UCSD-AML1 (cell line): ENCODE results near the gene CLK1.
"Not testable (repeated sequence)": the region's sequence is repeated elsewhere in the genome, so short reads cannot be mapped to it uniquely, and the experiment has no call there.

Experiments used
- DNase-seq: peaks from one replicate; lab custom pipeline; 2025; ENCODE audit not compliant: unreplicated experiment; lab: John Stamatoyannopoulos, UW

The CLK1 gene

DNA sequence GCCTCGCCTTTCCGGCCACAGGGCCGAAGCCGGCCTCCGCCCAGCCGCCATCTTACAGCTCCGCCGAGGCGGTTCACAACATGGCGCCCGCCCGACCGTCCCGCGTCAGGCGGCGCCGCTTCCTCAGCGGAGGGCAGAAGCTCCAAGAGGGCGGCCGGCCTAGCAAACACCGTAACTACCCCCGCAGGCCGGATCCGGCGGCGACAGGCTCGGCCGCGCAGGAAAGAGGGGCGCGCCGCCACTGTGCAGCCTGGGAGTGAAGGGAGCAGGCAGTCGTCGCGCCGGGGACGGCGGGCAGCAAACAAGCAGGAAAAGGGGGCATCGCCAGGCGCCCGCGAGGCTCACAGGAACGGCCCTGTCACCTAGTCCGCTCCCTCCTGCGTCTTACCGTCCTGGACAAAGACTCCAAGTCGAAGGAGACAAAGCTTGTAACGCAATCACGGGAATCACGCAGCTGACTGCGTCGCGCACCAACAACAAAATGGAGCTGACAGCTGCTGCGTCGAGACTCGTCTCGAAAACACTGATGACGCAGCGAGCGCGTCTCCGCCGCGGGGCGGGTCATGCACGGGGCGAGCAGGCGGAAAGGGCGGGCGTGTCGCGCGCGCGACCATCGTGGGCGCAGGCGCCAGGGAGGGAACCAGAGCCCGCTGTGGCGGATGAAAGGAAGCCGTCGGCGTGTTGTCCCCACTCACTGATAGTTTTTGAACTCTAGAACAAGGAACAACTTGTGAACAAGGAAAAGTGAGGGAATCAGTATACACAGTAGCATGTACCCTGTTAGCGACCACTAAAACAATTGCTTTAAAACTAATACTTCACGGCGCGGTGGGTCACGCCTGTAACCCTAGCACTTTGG is at the start of gene CLK1:
Gene CLK1, minus strand, starts transcription at position 483 of the 859 bp plus-strand sequence. CDS start 2,796 bp downstream, outside the sequence.
- peak; percentile 94 for DNase-seq

GRCh38 chr2:200913654-200914053 is 49.2 kb upstream of the CLK1 start:
- DNase-seq: no peak

- no peak for DNase-seq
These were observed 45.5 kb upstream of the CLK1 start for GRCh38 chr2:200909958-200910357.

DNA sequence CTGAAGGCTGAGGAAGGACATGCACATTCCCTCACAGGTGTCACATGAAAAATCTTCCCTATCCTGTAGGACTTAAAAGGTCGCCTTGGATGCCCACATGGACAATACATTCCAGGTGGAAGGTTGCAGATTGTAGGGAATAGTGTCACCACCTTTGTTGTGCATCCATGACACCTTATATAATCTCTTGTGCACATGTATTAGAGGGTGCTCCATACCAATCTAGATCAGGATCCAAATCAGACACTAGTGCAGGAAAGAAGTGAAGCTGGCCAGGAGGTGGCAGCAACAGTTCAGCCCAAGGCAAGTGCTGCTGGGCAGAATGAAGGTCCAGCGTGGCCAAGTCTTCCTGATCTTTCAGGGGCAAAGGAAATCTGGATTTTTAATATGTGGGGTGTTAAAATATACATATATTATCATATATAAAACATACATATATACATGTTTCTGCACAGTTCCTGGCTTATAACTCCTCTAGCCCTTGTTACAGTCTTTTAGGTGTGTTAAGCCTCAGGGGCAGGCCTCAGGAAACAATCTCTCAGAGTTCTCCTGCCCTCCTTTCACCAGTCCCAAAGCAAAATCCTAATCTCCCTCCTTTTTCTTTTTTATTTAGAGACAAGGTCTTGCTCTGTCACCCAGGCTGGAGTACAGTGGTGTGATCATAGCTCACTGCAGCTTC is 41.3 kb upstream of the CLK1 start:
- peak; percentile 64 for DNase-seq

GRCh38 chr2:200901459-200902072 is 37.1 kb upstream of the CLK1 start:
- peak; percentile 47 for DNase-seq

- no peak for DNase-seq
These were observed 35.0 kb upstream of the CLK1 start for GRCh38 chr2:200899482-200899881.

DNA sequence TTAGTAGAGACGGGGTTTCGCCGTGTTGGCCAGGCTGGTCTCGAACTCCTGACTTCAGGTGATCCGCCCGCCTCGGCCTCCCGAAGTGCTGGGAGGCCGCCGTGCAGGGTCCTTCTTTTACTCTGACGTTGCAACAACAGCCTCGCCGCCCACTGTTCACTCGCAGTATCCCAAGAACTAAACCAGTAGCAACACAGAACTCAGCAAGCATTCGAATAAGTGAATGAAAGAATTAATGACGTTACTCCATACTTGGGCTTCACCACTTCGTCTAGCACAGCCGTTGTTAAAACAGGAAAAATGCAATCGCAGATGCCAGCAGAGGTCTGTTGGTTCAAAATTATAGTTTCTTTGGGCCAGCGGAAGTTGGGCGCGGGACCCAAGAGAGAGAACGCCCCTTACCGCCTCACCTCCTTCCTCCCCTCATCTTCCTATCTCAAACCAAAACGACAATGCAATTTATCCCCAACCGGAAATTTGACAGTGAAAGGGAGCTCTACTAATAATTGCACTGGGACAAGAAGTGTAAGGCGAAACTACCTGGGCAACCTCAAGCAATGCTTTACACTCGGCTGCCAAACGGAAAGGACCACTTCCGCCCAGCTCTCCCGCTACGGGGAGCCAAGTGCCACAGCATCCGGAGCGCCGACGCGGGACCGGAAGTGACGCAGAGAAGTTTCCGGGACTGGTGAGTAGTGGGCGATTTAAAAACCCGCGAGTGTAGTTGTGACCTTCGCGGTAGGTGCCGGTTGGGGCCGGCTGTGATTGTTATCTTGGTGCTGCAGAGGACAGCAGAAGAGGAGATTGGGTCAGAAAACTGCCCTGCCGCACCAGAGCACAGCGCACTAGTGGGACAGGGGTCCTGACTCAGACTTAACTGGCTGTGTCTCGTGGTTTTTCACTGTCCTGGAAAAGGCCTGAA is 24.5 kb upstream of the CLK1 start, which contains the start of the genes NIF3L1 and PPIL3:
Gene NIF3L1, plus strand, starts transcription at position 668 of the 922 bp plus-strand sequence. CDS start 2,573 bp downstream, outside the sequence.
Gene PPIL3, minus strand, starts transcription at position 374 of the 922 bp plus-strand sequence. CDS start 1,462 bp downstream, outside the sequence.
- peak; percentile 97 for DNase-seq

DNA sequence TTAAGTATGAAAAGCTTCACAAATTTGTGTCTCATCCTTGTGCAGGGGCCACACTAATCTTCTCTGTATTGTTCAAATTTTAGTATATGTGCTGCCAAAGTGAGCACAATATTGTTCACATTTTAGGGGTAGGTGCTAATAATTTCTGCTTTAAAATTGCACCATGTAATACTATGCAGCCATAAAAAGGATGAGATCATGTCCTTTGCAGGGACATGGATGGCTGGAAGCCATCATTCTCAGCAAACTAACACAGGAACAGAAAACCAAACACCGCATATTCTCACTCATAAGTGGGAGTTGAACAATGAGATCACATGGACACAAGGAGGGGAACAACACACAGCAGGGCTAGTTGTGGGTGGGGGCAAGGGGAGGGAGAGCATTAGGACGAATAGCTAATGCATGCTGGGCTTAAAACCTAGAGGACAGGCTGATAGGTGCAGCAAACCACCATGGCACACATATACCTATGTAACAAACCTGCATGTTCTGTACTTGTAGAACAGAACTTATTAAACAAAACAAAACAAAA is 17.3 kb upstream of the CLK1 start:
- DNase-seq: not testable (repeated sequence)

- DNase-seq: no peak
These were observed 13.9 kb upstream of the CLK1 start for GRCh38 chr2:200878289-200878880.

DNA sequence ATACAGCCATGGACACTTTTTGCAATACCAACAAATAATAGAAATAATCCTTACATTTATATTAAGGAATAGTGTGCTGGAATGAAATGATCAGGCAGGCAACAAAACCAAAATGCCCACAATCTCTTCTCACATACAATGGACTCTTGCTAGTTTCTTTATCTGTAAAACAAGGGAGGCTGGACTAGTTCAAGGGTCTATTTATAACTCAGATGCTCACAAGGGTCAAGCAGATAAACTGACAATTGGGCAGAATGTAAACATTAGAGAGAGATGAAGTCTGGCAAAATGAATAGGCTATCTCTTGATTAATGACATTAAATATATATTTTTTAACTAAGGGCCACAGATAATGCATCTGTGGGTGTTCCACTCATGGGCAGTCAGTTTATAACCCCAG is 13.0 kb upstream of the CLK1 start:
- no peak for DNase-seq

GRCh38 chr2:200873560-200873959 is 9.1 kb upstream of the CLK1 start:
- DNase-seq: no peak

- no peak for DNase-seq
These were observed 6.7 kb upstream of the CLK1 start for GRCh38 chr2:200871151-200871550.

DNA sequence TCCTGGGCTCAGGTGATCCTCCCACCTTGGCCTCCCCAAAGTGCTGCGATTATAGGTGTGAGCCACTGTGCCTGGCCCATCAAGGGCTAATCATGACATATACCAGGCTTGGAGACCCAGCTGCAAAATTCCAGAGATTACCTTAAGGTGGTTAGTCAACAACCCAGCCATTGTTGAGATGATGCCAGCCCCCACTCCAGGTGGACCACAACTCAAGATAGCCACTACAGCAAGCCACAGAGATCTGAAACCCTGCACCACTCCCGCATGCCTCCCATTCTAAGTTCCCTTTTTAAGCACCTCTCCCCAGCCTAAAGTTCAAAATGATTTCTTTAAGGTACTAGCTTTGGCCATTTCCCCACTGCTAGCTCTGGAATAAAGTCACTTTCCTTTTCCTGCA is 4.6 kb upstream of the CLK1 start:
- DNase-seq: peak; percentile 37

GRCh38 chr2:200863782-200864175 is 679 bp downstream of the CLK1 start:
- DNase-seq: no peak

- DNase-seq: no peak
These were observed 1.9 kb downstream of the CLK1 start for GRCh38 chr2:200862532-200863000.

DNA sequence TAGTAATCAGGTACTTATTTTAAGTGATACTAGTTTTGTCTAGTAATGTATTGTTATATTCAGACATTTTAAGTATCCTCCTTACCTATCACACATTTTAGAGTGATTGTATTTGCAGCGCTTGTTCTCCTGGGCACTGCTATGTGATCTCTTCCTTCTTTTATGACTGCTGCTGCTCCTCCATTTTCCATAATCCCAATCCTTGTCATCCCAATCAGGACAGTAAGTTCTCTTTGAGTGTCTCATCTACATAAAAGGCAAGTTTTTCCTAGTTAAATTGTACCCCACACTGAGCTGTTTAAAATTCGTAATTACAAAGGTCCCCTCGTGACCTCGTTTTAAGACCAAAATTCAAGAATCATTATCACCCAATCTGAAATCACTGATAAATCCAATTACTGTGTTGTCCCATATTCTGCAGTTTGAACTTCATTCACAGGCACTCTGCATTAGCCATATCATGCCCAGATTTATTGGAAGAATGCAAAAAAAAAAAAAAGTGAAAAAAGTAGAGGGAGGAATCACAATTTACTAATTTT is 2.8 kb downstream of the CLK1 start:
- DNase-seq: no peak

DNA sequence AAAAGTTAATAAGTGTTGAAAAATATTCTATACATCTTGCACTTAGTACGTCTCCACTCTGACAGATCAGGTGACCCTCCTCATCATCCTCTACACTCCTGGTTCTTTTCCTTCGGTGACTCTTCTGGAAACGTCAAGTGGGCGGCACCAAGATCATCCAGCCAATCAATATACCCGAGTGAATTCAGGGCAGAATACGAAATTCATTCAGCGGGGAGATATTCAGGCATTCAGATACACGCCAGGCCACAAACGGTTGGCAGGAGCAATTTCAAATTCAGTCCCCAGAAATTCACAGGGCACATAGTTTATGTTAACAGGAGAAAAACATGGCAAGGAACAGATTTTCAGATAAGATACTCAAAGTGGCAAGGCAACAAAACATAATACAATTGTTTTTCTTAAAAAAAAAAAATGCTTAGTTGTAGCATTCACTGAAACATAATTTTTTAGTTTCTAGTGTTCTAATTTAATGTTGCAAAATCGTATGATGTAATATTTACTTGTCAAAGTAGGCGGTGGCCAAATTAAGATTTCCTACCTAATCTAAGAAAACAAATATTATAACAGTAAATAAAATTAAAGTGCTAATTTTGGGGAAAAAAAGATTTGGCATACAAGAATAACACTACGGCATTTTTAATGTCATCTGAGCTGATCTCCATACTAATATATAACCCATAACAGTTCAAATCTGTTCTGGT is 4.2 kb downstream of the CLK1 start:
- DNase-seq: no peak

DNA sequence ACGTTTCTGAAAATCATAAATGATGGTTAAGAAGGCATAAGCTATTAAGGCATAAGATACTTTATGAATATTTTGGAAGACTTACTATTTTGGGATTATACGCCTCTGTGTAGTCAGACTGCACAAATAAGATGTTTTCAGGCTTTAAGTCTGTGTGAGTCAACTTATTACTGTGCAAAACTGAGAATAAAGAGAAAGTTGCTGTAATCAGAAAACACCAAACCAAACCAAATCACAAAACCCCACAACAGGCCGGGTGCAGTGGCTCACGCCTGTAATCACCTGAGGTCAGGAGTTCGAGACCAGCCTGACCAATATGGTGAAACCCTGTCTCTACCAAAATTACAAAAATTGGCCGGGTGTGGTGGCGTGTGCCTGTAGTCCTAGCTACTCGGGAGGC is 7.7 kb downstream of the CLK1 start:
- no peak for DNase-seq

- DNase-seq: no peak
These were observed 11.9 kb downstream of the CLK1 start for GRCh38 chr2:200852605-200853004.
